HG02870 (cell line): Measurements from ENCODE around the gene PEAK1.

Experiments
- ATAC-seq: cut with Tn5 transposase; IDR thresholded peaks from one replicate; pipeline ENCODE4 v1.9.1; 2021; ENCODE audit warnings: mild to moderate bottlenecking, moderate library complexity; ENCODE audit not compliant: unreplicated experiment

Gene PEAK1

GRCh38 chr15:77419836-77420609, at the start of gene PEAK1:
Gene PEAK1 (minus strand): TSS chr15:77420104. CDS start chr15:77181926, 238,178 bp downstream.
- ATAC-seq: peak; percentile 91

- ATAC-seq: no peak
These were observed 49.0 kb upstream of the PEAK1 start for GRCh38 chr15:77468896-77469295.

- no peak for ATAC-seq
These were observed 46.6 kb upstream of the PEAK1 start for GRCh38 chr15:77466521-77466920.

GRCh38 chr15:77464129-77464865, 44.4 kb upstream of the PEAK1 start:
- no peak for ATAC-seq

GRCh38 chr15:77461486-77461885, 41.6 kb upstream of the PEAK1 start:
- no peak for ATAC-seq

- no peak for ATAC-seq
These were observed 39.1 kb upstream of the PEAK1 start for GRCh38 chr15:77459031-77459430.

GRCh38 chr15:77457905-77458265, 38.0 kb upstream of the PEAK1 start:
- ATAC-seq: no peak

- ATAC-seq: no peak
These were observed 37.4 kb upstream of the PEAK1 start for GRCh38 chr15:77457191-77457904.

GRCh38 chr15:77456746-77457145, 36.8 kb upstream of the PEAK1 start:
- ATAC-seq: no peak

- no peak for ATAC-seq
These were observed 35.9 kb upstream of the PEAK1 start for GRCh38 chr15:77455696-77456321.

GRCh38 chr15:77454951-77455350, 35.0 kb upstream of the PEAK1 start:
- ATAC-seq: no peak

- ATAC-seq: no peak
These were observed 34.4 kb upstream of the PEAK1 start for GRCh38 chr15:77454265-77454664.

- ATAC-seq: no peak
These were observed 27.0 kb upstream of the PEAK1 start for GRCh38 chr15:77446840-77447390.

- ATAC-seq: no peak
These were observed 20.6 kb upstream of the PEAK1 start for GRCh38 chr15:77440378-77440999.

- ATAC-seq: no peak
These were observed 17.4 kb upstream of the PEAK1 start for GRCh38 chr15:77437264-77437663.

- no peak for ATAC-seq
These were observed 16.9 kb upstream of the PEAK1 start for GRCh38 chr15:77436822-77437221.

GRCh38 chr15:77430652-77431051, 10.7 kb upstream of the PEAK1 start:
- no peak for ATAC-seq

- no peak for ATAC-seq
These were observed 10.3 kb upstream of the PEAK1 start for GRCh38 chr15:77430213-77430612.

GRCh38 chr15:77426871-77427270, 7.0 kb upstream of the PEAK1 start:
- no peak for ATAC-seq

- ATAC-seq: no peak
These were observed 6.5 kb upstream of the PEAK1 start for GRCh38 chr15:77426377-77426776.
